HG03457 (cell line): Measurements from ENCODE around the gene PHOSPHO1.

Experiments used
- ATAC-seq: cut with Tn5 transposase; IDR thresholded peaks from one replicate; pipeline ENCODE4 v1.9.1; 2021; ENCODE audit warnings: moderate number of reproducible peaks; ENCODE audit not compliant: unreplicated experiment

Gene PHOSPHO1

DNA sequence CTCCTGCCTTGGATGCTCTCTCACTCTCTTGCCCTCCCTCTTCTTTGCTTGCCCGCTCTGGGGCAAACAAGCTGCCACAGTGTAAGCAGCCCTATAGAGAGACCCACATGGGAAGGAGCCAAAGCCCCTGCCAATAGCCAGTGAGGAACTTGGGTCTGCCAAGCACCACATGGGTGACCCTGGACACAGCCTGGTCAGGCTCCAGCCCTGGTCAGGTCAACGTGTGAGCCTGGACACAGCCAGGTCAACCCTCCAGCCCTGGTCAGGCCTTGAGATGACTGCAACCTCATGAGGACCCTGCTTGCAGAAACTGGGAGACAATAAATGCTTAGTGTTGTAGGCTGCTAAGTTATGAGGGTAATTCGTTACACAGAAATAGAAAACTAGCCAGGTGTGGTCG is 14.3 kb upstream of the PHOSPHO1 start:
- no peak for ATAC-seq

DNA sequence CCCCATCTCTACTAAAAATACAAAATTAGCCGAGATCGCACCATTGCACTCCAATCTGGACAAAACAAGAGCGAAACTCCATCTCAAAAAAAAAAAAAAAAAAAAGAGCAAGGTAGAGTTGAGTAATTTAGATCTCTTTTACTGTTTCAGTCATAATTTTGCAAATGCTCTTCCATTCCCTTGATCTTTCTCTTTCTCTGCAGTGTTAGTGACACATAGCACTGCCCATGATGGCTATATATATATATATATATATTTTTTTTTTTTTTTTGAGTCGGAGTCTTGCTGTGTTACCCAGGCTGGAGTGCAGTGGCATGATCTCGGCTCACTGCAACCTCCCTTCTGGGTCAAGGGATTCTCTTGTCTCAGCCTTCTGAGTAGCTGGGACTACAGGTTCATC is 12.2 kb upstream of the PHOSPHO1 start:
- ATAC-seq: no peak

DNA sequence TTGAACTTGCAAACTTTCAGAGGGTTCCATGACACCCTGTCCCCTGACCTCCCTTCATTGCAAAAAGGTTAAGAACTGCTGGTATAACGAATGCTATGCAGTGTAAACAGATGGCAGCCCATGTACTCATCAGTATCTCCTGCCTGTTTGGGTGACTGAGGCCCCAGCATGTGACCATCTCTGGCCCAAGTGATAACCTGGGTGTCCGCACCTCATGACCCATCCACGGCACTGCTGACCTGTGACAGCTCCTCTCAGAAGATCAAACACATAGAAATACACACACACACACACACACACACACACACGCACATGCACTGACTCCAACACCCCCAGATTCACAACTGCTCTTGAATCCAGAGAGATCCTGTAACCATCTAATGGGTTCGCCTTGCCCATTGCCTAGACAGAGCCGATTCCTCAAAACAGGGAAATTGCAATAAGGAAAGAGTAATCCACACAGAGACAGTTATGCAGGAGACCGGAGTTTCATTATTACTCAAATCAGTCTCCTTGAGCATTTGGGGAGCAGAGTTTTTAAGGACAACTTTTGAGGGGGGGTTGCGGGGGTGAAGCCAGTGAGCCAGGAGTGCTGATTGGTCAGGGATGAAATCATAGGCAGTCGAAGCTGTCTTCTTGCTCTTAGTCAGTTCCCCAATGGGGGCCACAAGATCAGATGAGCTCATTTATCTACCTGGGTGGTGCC is 11.3 kb upstream of the PHOSPHO1 start:
- no peak for ATAC-seq

DNA sequence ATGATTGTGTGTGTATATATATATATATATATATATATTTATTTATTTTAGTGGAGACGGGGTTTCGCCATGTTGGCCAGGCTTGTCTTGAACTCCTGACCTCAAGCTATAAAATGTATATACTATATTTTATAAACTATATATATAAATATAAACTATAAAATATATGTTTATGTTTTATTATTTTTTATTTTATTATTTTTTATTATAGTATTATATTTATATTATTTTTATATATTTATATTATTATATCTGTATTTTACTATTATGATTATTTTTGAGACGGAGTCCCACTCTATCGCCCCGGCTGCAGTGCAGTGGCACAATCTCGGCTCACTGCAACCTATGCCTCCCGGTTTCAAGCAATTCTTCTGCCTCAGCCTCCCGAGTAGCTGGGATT is 10.5 kb upstream of the PHOSPHO1 start:
- ATAC-seq: no peak

GRCh38 chr17:49240619-49241018 is 10.0 kb upstream of the PHOSPHO1 start:
- ATAC-seq: no peak

- no peak for ATAC-seq
Measured at GRCh38 chr17:49239963-49240362, 9.4 kb upstream of the PHOSPHO1 start.

DNA sequence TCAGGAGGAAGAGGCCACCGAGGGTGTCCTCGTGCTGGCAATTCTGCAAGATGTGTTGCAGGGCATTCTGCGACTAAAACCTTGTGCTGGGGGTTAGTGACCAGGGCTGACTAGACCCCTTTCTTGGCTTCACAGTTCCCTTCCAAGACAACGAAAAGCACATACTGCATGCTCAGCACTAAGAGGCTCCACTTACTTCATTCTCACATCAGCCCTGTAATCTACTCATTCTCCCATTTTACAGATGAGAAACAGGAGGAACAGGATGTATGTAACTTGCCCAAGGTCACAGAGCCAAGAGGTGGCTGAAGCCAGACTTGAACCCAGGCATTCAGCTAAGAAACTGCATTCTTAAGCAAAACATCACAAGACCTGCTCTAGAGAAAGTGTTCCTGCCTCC is 5.3 kb upstream of the PHOSPHO1 start:
- no peak for ATAC-seq

GRCh38 chr17:49234509-49235080 is 4.0 kb upstream of the PHOSPHO1 start:
- ATAC-seq: no peak

DNA sequence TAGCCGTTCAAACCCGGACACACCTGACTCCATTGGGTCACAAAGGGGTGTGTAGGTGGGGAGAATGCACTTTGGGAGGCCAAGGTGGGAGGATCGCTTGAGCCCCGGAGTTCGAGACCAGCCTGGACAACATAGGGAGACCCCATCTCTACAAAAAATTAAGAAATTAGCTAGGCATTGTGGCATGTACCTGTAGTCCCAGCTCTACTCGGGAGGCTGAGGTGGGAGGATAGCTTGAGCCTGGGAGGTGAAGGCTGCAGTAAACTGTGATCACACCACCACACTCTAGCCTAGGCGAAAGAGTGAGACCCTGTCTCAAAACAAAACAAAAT is 942 bp upstream of the PHOSPHO1 start:
- ATAC-seq: no peak

DNA sequence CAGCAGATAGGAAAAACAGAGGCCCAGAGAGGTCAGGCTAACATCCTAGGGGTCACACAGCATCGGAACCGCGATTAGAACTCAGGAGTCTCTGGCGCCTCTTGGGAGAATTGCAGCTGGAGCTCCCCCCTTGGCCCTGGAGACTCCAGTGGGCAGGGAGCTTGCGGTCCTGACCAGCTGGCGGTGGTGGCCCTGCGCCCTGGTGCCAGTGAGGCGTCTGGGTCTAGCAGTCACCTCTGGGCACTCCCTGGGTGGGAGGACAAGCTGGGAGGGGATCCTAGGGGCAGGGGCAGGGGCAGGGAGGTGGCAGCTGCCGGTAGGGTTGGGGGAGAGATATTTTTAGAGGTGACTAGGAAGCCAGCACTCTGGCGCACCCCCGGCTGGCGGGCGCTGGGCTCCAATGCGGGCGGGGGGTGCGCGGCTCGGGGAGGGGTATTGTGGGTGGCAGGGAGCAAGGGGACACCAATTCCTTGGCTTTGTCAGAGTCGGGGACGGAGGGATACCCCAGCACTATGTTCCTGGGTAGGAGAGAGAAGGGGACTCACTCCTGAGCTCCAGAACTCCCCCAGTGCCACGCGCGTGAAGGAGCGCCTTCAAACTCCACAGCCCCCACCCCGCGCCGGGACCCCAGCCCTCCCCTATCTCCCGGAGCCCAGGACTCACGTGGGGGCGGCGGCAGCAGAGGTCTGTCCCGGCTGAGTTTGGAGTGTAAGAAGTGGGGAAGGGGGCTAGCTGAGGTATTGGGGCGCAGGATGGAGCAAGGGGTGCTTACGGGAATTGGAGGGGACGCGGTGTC is 584 bp downstream of the PHOSPHO1 start:
- no peak for ATAC-seq

- no peak for ATAC-seq
Measured at GRCh38 chr17:49229076-49229804, 1.3 kb downstream of the PHOSPHO1 start.

- no peak for ATAC-seq
Measured at GRCh38 chr17:49227436-49228261, 2.9 kb downstream of the PHOSPHO1 start.

DNA sequence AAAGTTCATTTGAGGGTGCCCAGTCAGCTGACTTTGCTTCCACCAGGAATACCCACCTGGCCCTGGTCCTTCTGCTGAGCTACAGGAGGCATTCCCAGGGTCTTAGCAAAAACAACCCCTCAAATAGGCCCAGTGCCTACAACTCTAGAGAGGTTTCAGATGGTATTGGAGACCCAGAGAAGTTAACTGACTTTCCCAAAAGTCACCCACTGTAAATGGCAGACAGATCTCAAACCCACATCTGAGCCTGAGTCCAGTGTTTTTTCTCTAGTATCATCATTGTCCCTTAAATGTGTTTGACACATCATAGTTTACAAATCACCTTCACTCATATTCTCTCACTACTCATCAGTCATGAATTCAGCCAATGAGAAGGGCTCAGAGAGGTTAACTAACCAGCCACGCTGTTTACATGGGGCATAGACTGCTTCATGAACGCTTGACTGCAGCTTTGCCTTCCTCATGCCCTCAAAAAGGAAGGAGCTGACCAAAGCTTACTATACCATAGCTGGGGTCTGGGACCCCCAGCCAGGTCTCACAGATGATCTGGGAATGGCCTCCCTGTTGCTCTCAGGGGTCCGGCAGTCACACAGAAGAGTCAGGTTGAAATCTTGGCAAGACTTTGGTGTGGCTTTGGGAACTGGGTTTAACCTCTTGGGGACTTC is 3.7 kb downstream of the PHOSPHO1 start:
- ATAC-seq: no peak

GRCh38 chr17:49225554-49226236 is 4.9 kb downstream of the PHOSPHO1 start:
- ATAC-seq: no peak

DNA sequence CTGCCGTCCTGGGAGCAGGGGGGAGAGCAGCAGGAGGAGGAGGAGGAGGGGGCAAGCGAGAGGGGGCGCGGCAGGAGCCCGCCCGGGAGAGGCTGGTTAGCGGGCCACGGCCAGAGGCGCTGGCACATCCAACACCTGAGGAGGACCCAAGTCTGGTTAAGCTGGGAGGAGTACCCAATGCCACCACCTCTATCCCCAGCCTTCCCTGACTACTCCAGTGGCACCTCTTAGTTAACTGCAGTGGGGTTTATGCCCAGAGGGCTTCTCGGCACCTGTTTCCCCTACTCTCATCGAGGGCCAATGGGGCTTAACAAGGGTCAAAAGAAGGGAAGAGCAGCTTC is 5.6 kb downstream of the PHOSPHO1 start:
- ATAC-seq: no peak

DNA sequence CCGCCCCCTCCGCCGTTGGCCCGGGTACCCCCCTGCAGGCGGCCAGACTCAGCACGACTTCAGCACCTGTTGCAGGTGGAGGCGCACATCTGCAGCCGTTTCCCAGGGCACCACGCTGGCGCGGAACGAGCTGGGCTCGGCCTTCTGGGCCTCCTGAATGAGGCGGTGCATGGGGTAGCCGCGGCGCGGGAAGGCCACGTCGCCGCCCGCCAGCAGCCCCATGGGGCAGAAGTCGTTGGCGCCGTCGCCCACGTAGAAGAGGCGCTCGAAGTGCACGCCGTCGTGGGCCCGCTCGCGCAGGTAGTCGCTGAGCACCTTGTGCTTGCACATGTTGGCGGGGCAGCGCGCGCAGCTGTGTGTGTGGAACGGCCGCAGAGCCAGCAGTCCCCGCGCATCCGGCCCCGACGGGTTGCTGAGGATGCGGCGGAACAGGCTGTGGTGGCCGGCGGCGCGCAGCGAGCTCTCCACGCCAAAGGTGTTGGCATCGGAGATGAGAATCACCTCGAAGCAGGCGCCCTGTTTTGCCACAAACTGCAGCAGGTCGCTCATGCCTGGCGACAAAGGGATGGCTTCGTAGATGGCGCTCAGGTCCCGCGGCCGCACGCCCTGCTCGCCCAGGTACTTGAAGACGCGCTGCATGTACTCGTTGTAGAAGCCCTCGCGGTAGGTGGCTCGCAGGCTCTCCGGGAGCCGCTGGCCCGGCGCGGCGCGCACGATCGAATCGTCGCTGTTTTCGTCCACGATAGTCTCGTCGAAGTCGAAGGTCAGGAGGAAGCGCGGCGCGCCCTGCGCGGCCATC is 6.2 kb downstream of the PHOSPHO1 start:
- no peak for ATAC-seq

DNA sequence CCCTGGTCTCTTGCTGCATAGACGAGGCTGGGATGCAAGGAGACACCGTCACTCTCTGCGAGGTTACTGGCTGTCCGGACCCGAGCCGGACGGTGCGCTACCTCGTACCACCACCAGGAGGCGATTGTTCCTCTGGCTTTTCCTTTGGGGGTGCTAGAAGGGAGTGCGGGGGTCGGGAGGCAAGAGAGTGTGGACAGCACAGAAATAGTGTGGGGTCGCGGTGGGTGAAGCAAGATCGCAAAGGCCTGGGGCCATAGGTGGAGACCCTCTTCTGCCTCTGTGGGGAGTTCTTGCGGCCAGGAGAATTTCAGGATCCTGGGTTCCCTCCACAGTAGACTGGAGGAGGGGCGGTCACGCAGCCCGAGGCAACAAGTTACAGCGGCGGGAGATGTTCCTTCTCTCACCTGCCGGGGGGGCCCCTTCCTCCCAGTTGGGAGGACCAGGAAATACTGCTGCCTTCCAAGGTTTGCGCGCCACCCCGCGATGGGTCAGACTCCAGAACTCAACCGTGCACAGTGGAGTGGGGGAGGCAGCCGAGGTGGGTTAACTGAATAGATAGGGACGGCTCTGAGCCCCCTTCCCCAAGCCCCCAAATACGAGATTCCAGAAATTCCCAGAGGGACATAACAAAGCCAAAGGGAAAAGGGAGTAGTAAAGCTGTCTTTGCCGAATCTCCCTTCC is 6.9 kb downstream of the PHOSPHO1 start:
- ATAC-seq: no peak

DNA sequence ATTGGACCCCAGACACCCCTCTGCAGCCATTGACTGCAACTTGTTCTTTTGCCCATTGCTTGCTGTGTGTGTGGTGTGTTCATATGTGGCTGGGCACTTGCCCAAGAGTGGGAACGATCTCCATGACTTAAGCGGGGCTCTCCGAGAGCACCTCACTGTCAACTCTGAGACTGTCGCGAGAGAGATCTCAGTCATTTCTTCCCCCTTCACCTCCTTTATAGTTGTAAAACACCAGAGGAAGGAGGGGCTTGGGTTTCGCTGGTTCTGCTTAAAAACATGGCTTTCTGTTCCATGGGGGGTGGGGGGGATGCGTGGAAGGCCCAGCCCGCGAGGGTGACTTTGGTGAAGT is 7.4 kb downstream of the PHOSPHO1 start:
- ATAC-seq: no peak

DNA sequence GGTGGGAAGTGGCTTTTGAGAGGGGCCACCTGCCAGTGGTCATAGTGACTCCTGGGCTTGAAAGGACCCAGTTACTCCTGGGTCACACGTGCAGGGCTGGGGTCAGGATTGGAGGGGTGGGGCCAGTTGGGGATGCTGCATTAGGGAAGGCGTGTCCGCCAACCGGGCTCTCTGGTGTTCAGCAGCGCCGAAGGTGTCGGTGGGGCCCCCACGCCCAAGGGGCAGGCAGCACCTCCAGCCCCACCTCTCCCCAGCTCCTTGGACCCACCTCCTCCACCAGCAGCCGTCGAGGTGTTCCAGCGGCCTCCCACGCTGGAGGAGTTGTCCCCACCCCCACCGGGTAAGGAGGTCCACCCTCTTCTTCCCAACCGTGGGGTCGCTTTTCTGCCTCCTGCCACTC is 10.6 kb downstream of the PHOSPHO1 start:
- no peak for ATAC-seq
